Thoracic aorta (tissue), 2 donors: ENCODE data around the gene RGPD5. TPM values are rescaled to one million over a fixed set of nuclear protein-coding genes. Genes with fewer than 3 reads are reported as not detected.
"Not testable (repeated sequence)": the region's sequence is repeated elsewhere in the genome, so short reads cannot be mapped to it uniquely, and the experiment has no call there.

Experiments
- ATAC-seq: fragments of 150-250 bp; one replicate; pipeline ENCODE4 v1.8.0; 2017; ENCODE audit warnings: low read depth; ENCODE audit not compliant: insufficient number of reproducible peaks, low FRiP score
- DNase-seq: peaks from one replicate; pipeline ENCODE4 v3.0.0-alpha.2; 2020; ENCODE audit warnings: low spot score
- H3K27ac ChIP-seq, 2 donors: fragments of 200-600 bp; sonication (generic); 1 replicate in 1 of 2; 2 replicates in 1 of 2; pipeline ENCODE4 v1.5.1; 2016; ENCODE audit warnings: mild to moderate bottlenecking in 2 of 2, moderate library complexity in 2 of 2
- H3K27me3 ChIP-seq: fragments of 200-600 bp; sonication (generic); replicated peaks from 2 replicates; pipeline ENCODE4 v1.6.0; 2016; ENCODE audit warnings: mild to moderate bottlenecking; ENCODE audit not compliant: insufficient read depth
- H3K36me3 ChIP-seq: fragments of 200-600 bp; sonication (generic); one replicate; pipeline ENCODE4 v1.5.1; 2016
- H3K4me1 ChIP-seq, 2 donors: fragments of 200-600 bp; sonication (generic); 1 replicate in 1 of 2; 2 replicates in 1 of 2; pipeline versions ENCODE4 v1.5.1 to v1.6.0; 2016; ENCODE audit warnings: low read depth in 2 of 2, mild to moderate bottlenecking in 1 of 2; ENCODE audit not compliant: control insufficient read depth in 1 of 2
- H3K4me3 ChIP-seq: fragments of 200-600 bp; sonication (generic); 2 replicates; pipeline ENCODE4 v1.5.1; 2016; ENCODE audit warnings: mild to moderate bottlenecking
- H3K9me3 ChIP-seq: fragments of 200-600 bp; sonication (generic); 2 replicates; pipeline ENCODE4 v1.5.1; 2016
- total RNA-seq, 2 donors: library from RNA; depleted of rRNA; stranded (reverse); fragments of >200 nt; gene quantifications; one replicate each; pipeline versions ENCODE4 v1.1.0 to v1.2.3, GENCODE V29; 2016

RGPD5 gene
- total RNA-seq, 2 donors from 2014 or later: 85.5 to 133 TPM

GRCh38 chr2:109896212-109896611 is 102.1 kb downstream of the RGPD5 start:
- DNase-seq, H3K4me1 ChIP-seq, H3K27ac ChIP-seq, H3K9me3 ChIP-seq, H3K36me3 ChIP-seq, H3K4me3 ChIP-seq, H3K27me3 ChIP-seq: not testable (repeated sequence)
- peak; percentile 57 for ATAC-seq

GRCh38 chr2:109897769-109898461 is 103.8 kb downstream of the RGPD5 start:
- not testable (repeated sequence) for H3K36me3 ChIP-seq, H3K4me1 ChIP-seq, DNase-seq, H3K4me3 ChIP-seq, H3K27me3 ChIP-seq, H3K9me3 ChIP-seq, H3K27ac ChIP-seq
- ATAC-seq: peak; percentile 21

GRCh38 chr2:109898462-109899336 is 104.6 kb downstream of the RGPD5 start, which contains the start of gene LIMS3:
Gene LIMS3, plus strand, starts transcription at chr2:109898688. Its CDS starts 41 bp downstream, at chr2:109898729.
- not testable (repeated sequence) for DNase-seq, H3K4me1 ChIP-seq, H3K9me3 ChIP-seq, H3K36me3 ChIP-seq, H3K27me3 ChIP-seq, H3K4me3 ChIP-seq, H3K27ac ChIP-seq
- ATAC-seq: peak; percentile 84

GRCh38 chr2:109905796-109906195 is 111.7 kb downstream of the RGPD5 start:
- not testable (repeated sequence) for H3K27ac ChIP-seq, H3K4me1 ChIP-seq, H3K4me3 ChIP-seq, H3K27me3 ChIP-seq, H3K36me3 ChIP-seq, DNase-seq, H3K9me3 ChIP-seq
- peak; percentile 81 for ATAC-seq

Other genes with a start within 250 kb of the RGPD5 start
- 100 to 1,000 TPM in 1 of 2 donors, 10 to 100 TPM in 1; 80.0 to 106 TPM for gene SEPTIN10, start 180.3 kb upstream of the RGPD5 start, total RNA-seq
- gene SOWAHC, start 179.9 kb upstream of the RGPD5 start, total RNA-seq: 10 to 100 TPM; 19.4 to 29.4 TPM
- gene LIMS3, start 104.4 kb downstream of the RGPD5 start, total RNA-seq: 10 to 100 TPM; 16.3 to 43.6 TPM